Measurements from ENCODE around the gene WNK2.

The WNK2 gene

DNA sequence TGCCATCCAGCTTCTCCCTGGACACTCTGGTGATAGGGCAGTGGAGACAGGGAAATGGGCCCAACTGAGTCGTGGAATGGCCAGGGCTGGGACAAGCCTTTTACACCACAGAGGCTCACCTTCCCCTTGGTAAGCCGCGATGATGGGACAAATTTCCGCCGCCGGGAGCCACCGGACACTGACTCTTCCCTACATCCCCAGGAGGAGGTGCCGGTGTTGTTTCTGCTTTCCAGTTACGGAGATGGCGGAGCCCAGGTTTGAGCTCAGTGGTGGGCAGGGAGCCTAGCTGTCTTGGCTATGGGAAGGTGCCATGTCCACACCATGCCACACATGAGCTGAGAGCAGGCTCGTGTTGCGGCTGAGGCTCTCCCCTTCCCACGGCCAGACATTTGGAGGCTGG is 19.9 kb upstream of the WNK2 start:
- no peak for DNase-seq

- no peak for DNase-seq
Observed at GRCh38 chr9:93166699-93167098, 17.2 kb upstream of the WNK2 start.

DNA sequence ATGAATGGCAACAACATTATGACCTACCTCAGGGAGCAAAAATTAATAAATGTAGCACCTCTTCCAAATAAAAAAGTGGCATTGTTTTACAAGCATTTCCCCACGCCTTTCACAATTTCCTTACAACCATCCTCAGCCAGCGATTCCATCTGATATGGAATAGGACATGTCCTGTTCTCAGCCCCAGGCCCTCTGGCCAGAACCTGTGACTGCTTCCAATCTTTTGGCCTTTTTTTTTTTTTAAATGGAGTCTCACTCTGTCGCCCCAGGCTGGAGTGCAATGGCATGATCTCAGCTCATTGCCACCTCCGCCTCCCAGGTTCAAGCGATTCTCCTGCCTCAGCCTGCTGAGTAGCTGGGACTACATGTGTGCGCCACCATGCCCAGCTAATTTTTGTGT is 16.8 kb upstream of the WNK2 start:
- no peak for DNase-seq

DNA sequence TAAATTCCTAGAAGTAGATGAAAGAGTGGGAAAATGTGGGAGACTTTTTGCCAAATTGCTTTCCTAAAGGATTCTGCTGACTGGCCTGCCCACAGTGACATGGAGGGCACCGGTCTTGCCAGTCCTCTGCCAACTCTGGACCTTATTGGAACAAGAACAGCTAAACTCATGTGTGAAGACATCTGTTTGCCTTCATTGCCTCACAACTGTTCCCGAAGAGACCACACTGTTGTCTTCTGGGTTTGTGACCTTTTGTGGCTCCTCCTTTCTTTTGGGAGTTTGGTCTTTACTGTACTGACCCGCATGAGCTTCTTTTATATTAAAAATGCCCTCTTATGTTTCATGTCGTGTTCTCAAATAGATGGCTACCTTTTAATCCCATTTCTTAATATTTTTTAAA is 16.1 kb upstream of the WNK2 start:
- no peak for DNase-seq

- DNase-seq: no peak
Observed at GRCh38 chr9:93168581-93168980, 15.4 kb upstream of the WNK2 start.

GRCh38 chr9:93169444-93169843 is 14.5 kb upstream of the WNK2 start:
- DNase-seq: no peak

GRCh38 chr9:93170571-93170970 is 13.4 kb upstream of the WNK2 start:
- DNase-seq: no peak

DNA sequence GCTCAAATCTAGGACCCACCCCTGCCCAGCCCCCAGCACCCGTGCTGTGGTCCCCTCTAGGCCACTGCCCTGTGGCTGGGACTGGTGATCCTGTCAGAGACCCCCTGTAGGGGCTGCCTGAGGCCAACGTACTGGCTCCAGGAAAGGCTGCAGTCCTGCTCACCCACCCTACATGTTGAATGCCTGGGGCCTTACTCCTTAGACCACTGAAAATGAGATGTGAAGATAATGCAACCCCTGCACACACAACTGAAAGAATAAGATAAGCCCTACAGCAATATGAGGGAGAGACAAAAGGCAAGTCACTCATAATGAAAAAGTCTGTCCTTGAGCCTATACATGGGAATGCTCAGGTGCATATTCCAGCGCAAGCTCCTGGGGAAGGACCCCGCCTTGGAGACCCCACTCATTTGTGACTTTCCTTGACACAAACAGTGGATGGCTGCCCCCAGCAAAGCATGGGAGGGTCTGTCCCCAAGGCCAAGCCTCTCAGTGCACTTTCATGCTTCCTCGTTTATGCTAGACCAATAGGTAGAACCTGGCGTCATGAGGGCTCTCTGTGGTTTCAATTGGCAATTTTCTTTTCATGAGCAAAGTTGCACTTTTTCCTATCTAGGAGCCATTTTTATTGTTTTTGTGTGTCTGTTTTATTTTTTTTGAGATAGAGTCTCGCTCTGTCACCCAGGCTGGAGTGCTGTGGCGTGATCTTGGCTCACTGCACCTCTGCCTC is 12.5 kb upstream of the WNK2 start:
- DNase-seq: no peak

DNA sequence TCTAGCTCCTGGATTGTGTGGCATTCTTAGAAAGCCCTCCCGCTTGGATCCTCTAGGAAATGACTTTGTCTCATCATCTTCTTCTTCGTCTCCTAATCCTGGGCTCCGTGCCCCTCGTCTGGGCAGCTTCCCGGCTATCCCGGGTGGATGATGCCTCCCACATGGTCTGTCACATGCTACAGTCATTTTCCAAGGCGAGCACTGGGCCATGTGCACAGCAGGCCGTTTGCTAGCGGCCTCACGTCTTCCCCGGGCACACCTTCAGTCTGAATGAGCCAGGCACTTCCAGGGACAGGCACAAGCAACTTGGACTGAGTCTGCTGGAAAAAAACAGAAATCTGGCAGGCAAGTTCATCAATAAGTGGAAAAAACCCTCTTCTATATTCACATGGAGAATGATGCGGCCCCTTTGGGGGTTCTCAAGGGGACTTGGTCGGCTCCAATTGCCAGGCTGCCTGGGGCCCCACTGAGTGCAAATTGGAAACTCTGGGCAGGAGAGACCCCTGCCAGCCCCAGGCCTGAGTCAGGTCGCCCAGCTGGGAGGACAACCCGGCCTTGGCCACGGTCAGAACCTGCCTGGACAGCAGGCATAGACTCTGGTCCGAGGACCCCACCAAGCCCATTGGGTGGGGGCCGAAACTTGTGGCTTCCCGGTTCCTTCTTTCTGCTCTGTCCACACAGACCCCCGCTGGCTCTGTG is 11.1 kb upstream of the WNK2 start:
- DNase-seq: no peak

DNA sequence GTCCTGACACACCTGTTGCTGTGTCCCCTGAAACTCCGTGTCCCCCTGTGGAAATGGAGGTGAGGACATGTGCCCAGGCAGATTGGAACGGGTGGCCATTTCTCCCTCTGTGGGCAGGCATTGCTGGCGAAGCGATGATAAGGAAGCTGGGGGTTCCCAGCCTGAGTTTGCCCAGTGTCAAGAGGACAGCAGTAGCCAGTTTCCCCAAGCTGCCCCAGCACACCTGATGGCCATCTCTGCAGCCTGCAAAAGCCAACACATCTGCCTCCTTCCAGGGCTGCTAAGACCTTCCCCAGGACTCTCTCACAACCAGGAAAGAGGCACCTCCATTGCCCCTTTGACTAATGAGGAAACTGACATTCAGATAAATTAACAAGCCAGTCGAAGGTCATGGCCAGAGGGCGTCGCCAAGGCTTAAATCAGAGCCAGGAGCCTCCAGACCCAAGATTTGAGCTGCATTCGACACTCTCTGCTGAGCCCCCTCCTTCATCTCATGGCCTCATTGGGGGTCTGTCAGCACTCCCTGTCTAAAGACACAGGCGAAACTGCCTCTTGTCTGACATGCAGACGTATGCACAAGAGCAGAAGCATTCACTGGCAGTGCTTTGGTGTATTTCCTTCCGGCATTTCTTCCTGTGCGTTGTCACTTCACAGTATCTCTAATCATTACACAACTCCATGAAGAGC is 10.4 kb upstream of the WNK2 start:
- no peak for DNase-seq

DNA sequence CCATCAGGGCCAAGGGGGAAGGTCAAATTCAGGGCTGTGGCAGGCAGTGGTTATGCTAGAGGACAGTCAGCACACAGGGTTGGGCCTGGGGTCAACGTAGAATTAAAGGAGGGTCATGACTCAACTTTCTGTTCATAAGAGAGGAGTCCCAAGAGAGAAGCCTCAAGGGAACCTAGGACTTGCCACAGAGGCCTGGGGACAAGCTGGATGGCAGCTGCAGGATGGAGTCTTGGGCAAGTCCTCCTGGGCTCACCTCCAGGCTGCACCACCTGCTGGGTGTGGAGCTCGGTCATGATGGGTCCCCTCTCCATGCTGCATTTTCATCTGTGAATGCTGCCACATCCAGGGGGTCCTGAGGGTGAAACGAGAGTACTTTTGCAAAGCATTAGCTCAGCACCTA is 9.0 kb upstream of the WNK2 start:
- no peak for DNase-seq

DNA sequence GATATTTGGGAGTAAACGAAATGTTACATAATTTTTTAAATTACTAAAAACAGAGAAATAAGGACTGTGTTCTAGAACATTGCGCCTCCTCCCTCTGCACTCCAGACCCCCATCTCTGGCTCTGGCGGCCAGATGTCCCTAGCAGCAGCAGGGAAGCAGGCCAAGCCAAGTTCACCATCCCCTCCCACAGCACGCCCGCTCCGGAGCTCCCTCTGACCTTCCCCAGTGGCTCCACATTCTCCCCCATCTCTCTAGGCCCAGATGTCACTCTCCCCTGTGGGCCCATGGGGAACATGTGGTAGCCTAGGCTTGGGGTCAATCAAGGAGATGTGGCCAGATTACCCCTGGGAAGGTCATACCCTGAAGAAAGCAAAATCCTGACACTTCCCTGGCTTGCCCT is 6.3 kb upstream of the WNK2 start:
- DNase-seq: no peak

GRCh38 chr9:93178851-93179786 is 4.8 kb upstream of the WNK2 start:
- DNase-seq: no peak

DNA sequence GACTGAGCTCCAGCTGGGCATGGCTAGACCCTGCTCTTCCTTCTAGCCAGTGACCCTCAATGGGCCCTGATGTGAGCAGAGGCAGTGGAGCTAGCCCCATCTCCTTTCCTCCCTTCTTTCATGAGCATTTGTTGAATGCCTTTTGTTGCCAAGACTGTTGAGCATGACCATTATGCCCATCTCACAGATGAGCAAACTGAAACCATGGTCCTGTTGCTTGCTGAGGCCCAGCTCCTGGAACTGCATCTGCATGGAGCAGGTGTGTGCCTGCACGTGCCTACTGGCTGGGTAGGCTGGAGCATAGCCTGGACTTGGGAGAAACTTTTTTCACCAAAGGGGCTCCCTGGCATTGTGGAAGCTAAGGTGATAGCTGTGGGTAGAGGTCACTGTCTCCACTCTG is 3.0 kb upstream of the WNK2 start:
- DNase-seq: no peak

GRCh38 chr9:93181672-93182435 is 2.1 kb upstream of the WNK2 start:
- no peak for DNase-seq

DNA sequence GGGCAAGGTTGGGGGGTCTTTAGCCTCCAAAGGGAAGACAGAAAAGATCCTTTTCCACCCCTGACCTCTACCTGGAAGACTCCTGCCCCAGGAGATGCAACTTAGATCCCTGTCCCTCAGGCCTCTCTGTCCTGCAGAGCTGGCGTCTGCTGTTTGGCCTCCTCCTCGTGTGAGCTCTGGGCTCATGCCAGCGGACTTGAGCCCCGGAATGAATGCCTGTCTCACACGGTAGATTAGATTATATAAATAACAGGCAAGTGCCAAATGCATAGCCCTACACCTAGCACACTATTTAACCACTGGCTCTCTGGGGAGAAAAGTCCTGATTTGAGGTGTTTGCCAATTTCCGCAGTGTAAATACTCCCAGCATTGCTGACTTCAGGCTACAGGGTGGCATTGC is 1.4 kb upstream of the WNK2 start:
- no peak for DNase-seq

GRCh38 chr9:93183131-93183662 is 742 bp upstream of the WNK2 start:
- no peak for DNase-seq

- no peak for DNase-seq
Observed at GRCh38 chr9:93184432-93185265, 710 bp downstream of the WNK2 start.

GRCh38 chr9:93185266-93186214 is 1.6 kb downstream of the WNK2 start:
- no peak for DNase-seq

Measured in CD4-positive, alpha-beta T cell treated with Interleukin-17A for 1 hour (primary cell).